SK-N-SH treated with all-trans-retinoic acid at 6 μM for 48 hours (cell line): ENCODE data around the gene WFIKKN2.

Source experiments
- ATAC-seq: fragments of 200-7000 bp; cut with Tn5 transposase; 3 replicates; pipeline ENCODE4 v1.9.1; 2020; ENCODE audit warnings: mild to moderate bottlenecking, moderate library complexity
- ARNTL ChIP-seq: fragments of 450-650 bp; formaldehyde crosslinking; IDR thresholded peaks from 2 replicates; pipeline ENCODE4 v1.5.0; 2020; ENCODE audit warnings: low read depth, mild to moderate bottlenecking, moderate library complexity, borderline replicate concordance
- CSDC2 ChIP-seq: fragments of 250-450 bp; sonication (Bioruptor Pico); IDR thresholded peaks from 2 replicates; pipeline ENCODE4 v1.5.0; 2020; ENCODE audit warnings: mild to moderate bottlenecking, moderate library complexity
- CSRNP3 ChIP-seq: fragments of 250-450 bp; sonication (Bioruptor Pico); IDR thresholded peaks from 2 replicates; pipeline ENCODE4 v1.5.1; 2021; ENCODE audit warnings: mild to moderate bottlenecking, moderate library complexity
- POU6F1 ChIP-seq: fragments of 250-450 bp; sonication (Bioruptor Pico); IDR thresholded peaks from 2 replicates; pipeline ENCODE4 v1.8.0; 2021; ENCODE audit warnings: low read depth, mild to moderate bottlenecking, moderate library complexity, borderline replicate concordance
- RARB ChIP-seq: fragments of 250-450 bp; sonication (Bioruptor Pico); IDR thresholded peaks from 2 replicates; pipeline ENCODE4 v1.8.0; 2021; ENCODE audit warnings: mild to moderate bottlenecking, moderate library complexity
- SNAI2 ChIP-seq: fragments of 250-450 bp; sonication (Bioruptor Pico); IDR thresholded peaks from 2 replicates; pipeline ENCODE4 v1.5.0; 2020; ENCODE audit warnings: mild to moderate bottlenecking, moderate library complexity
- TCF4 ChIP-seq: fragments of 250-450 bp; sonication (Bioruptor Pico); IDR thresholded peaks from 2 replicates; pipeline ENCODE4 v1.8.0; 2021; ENCODE audit warnings: mild to moderate bottlenecking, moderate library complexity, borderline replicate concordance
- TOX ChIP-seq: fragments of 250-450 bp; sonication (Bioruptor Pico); IDR thresholded peaks from 2 replicates; pipeline ENCODE4 v1.8.0; 2021; ENCODE audit warnings: mild to moderate bottlenecking, moderate library complexity, borderline replicate concordance
- ZC3H10 ChIP-seq: fragments of 250-450 bp; sonication (Bioruptor Pico); IDR thresholded peaks from 2 replicates; pipeline ENCODE4 v1.5.1; 2021; ENCODE audit warnings: mild to moderate bottlenecking, moderate library complexity
- ZFP30 ChIP-seq: fragments of 450-650 bp; formaldehyde crosslinking; IDR thresholded peaks from 2 replicates; pipeline ENCODE4 v1.5.0; 2022; ENCODE audit warnings: mild to moderate bottlenecking, moderate library complexity
- ZNF70 ChIP-seq: fragments of 450-650 bp; formaldehyde crosslinking; IDR thresholded peaks from 2 replicates; pipeline ENCODE4 v1.5.0; 2020; ENCODE audit warnings: mild to moderate bottlenecking, moderate library complexity
- ZNF8 ChIP-seq: fragments of 450-650 bp; formaldehyde crosslinking; IDR thresholded peaks from 2 replicates; pipeline ENCODE4 v1.5.0; 2020; ENCODE audit warnings: mild to moderate bottlenecking, moderate library complexity
- TF ChIP-seq, protein P1 (sequence below): fragments of 250-450 bp; sonication (Bioruptor Pico); IDR thresholded peaks from 2 replicates; pipeline ENCODE4 v1.5.0; 2020; ENCODE audit warnings: mild to moderate bottlenecking, moderate library complexity
- TF ChIP-seq, protein P2 (sequence below): fragments of 250-450 bp; sonication (Bioruptor Pico); IDR thresholded peaks from 2 replicates; pipeline ENCODE4 v1.8.0; 2020; ENCODE audit warnings: mild to moderate bottlenecking, moderate library complexity, borderline replicate concordance
- TF ChIP-seq, protein P3 (sequence below): fragments of 250-450 bp; sonication (Bioruptor Pico); IDR thresholded peaks from 2 replicates; pipeline ENCODE4 v1.5.1; 2020; ENCODE audit warnings: low read depth, mild to moderate bottlenecking, moderate library complexity

WFIKKN2 gene

DNA sequence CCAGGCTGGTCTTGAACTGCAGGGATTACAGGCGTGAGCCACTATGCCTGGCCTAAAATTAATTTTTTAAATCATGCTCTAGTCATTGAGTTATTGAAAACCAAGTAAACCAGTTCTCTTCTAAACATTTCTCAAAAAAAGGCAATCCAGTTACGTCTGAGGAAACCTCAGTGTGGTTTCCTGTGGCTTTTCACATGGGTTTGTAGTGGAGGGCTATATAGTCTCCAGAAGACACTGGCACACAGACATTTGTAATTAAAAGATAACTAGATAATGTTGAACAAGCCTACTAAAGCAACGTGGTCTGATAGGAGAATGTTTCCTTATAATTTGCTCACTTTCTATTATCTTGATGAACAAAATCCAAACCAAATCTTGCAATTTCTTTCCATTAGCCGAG is 36.0 kb downstream of the WFIKKN2 start:
- no peak for ATAC-seq
- peak; percentile 56; the same call in 1 of the 2 replicates for TF ChIP-seq TCF4 (CRISPR knock-in tag)
- no peak for TF ChIP-seq CSRNP3 (CRISPR knock-in tag)
- TF ChIP-seq, all 23 proteins: peak for 1

DNA sequence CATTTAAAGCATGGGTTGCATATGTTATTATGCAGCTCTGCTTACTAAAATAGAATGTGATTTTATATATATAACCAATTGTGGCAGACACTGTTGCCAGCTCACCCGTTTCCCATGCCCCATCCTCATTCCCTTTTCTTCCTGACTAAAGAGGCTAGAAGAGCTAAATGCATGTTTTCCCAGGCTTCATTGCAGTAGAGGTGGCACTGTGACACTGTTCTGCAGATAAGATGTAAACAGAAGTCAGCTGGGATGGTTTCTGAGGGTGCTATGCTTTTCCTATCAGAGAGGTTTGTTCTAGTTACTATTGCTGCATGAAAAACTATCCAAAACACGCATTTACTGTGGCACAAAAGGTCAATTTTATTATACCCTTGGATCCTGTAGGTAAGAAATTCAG is 36.5 kb downstream of the WFIKKN2 start:
- ATAC-seq = no peak

More for the DNA sequence above, 36.5 kb downstream of the WFIKKN2 start:
- TF ChIP-seq SNAI2 (CRISPR knock-in tag) (no peak), POU6F1 (no peak), TOX (CRISPR knock-in tag) (no peak), RARB (CRISPR knock-in tag) (no peak), ARNTL (CRISPR knock-in tag) (no peak), ZNF70 (CRISPR knock-in tag) (no peak), TCF4 (CRISPR knock-in tag) (no peak), ZNF8 (no peak), ZFP30 (CRISPR knock-in tag) (no peak), CSDC2 (no peak), CSRNP3 (CRISPR knock-in tag) (no peak), ZC3H10 (no peak)
- TF ChIP-seq, protein P1, sequence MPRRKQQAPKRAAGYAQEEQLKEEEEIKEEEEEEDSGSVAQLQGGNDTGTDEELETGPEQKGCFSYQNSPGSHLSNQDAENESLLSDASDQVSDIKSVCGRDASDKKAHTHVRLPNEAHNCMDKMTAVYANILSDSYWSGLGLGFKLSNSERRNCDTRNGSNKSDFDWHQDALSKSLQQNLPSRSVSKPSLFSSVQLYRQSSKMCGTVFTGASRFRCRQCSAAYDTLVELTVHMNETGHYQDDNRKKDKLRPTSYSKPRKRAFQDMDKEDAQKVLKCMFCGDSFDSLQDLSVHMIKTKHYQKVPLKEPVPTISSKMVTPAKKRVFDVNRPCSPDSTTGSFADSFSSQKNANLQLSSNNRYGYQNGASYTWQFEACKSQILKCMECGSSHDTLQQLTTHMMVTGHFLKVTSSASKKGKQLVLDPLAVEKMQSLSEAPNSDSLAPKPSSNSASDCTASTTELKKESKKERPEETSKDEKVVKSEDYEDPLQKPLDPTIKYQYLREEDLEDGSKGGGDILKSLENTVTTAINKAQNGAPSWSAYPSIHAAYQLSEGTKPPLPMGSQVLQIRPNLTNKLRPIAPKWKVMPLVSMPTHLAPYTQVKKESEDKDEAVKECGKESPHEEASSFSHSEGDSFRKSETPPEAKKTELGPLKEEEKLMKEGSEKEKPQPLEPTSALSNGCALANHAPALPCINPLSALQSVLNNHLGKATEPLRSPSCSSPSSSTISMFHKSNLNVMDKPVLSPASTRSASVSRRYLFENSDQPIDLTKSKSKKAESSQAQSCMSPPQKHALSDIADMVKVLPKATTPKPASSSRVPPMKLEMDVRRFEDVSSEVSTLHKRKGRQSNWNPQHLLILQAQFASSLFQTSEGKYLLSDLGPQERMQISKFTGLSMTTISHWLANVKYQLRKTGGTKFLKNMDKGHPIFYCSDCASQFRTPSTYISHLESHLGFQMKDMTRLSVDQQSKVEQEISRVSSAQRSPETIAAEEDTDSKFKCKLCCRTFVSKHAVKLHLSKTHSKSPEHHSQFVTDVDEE (CRISPR knock-in tag) = no peak
- TF ChIP-seq, protein P2, sequence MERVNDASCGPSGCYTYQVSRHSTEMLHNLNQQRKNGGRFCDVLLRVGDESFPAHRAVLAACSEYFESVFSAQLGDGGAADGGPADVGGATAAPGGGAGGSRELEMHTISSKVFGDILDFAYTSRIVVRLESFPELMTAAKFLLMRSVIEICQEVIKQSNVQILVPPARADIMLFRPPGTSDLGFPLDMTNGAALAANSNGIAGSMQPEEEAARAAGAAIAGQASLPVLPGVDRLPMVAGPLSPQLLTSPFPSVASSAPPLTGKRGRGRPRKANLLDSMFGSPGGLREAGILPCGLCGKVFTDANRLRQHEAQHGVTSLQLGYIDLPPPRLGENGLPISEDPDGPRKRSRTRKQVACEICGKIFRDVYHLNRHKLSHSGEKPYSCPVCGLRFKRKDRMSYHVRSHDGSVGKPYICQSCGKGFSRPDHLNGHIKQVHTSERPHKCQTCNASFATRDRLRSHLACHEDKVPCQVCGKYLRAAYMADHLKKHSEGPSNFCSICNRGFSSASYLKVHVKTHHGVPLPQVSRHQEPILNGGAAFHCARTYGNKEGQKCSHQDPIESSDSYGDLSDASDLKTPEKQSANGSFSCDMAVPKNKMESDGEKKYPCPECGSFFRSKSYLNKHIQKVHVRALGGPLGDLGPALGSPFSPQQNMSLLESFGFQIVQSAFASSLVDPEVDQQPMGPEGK (CRISPR knock-in tag) = no peak
- TF ChIP-seq, protein P3, sequence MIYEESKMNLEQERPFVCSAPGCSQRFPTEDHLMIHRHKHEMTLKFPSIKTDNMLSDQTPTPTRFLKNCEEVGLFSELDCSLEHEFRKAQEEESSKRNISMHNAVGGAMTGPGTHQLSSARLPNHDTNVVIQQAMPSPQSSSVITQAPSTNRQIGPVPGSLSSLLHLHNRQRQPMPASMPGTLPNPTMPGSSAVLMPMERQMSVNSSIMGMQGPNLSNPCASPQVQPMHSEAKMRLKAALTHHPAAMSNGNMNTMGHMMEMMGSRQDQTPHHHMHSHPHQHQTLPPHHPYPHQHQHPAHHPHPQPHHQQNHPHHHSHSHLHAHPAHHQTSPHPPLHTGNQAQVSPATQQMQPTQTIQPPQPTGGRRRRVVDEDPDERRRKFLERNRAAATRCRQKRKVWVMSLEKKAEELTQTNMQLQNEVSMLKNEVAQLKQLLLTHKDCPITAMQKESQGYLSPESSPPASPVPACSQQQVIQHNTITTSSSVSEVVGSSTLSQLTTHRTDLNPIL (CRISPR knock-in tag) = no peak
